NCI-H748 (cell line): Measurements from ENCODE around the gene NOC2L.
A peak's percentile ranks its signal among the peaks of the same experiment; 100 is the strongest.
"Not testable (repeated sequence)": the region's sequence is repeated elsewhere in the genome, so short reads cannot be mapped to it uniquely, and the experiment has no call there.

ENCODE experiments used
- DNase-seq: peaks from one replicate; lab custom pipeline; 2025; ENCODE audit not compliant: unreplicated experiment; lab: John Stamatoyannopoulos, UW

Gene NOC2L

DNA sequence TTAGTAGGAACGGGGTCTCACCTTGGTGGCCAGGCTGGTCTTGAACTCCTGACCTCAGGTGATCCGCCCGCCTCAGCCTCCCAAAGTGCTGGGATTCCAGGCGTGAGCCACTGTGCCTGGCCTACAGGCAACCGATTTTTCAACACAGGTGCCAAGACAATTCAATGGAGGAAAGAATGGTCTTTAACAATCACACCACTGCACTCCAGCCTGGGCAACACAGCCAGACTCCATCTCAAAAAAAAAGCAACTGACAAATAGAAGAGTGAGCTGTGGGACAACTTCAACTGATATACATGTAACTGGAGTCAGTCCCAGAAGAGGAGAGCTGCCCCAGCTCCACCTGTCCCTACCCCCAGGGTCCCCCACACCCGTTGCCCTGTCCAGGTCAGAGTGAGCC is 35.5 kb upstream of the NOC2L start:
- DNase-seq: not testable (repeated sequence)

DNA sequence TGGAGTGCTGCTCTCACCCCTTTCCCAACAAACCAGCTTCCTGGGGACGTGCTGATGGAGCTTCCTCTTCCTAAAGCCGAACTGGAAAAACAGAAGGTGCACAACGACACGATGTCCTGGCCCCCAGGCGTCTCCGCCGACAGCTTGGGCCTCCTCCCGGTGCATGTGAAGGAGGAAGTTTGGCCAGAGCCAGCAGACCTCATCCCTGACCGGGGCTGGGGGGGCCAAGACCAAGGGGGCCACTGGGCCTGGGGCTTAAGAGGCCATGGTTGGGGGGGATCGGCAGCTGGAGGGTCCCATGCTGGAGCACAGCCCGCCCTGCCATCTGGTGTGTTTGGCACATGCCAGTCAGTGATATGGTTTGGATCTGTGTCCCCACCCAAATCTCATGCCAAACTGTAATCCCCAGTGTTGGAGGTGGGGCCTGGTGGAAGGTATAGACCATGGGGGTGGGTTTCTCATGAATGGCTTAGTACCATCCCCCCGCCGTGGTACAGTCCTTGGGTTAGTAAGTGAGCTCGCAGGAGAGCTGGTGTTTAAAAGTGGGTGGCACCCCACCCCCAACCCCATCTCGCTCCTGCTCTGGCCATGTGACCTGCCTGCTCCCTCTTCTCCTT is 34.4 kb upstream of the NOC2L start:
- no peak for DNase-seq

DNA sequence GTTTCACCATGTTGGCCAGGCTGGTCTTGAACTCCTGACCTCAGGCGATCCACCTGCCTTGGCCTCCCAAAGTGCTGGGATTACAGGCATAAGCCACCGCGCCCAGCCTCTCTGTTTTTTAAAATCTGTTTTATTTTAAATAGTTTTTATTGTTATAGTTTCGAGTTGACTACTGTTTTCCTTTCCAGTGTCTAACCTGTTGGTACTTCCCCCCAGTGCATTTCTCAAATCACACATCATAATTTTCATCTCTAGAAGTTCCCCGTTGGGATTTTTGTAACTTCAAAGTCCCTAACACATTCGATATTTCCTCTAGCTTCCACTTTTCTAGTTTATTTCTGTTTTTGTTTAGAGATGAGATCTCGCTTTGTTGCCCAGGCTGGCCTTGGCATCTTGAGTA is 33.3 kb upstream of the NOC2L start:
- DNase-seq: no peak

DNA sequence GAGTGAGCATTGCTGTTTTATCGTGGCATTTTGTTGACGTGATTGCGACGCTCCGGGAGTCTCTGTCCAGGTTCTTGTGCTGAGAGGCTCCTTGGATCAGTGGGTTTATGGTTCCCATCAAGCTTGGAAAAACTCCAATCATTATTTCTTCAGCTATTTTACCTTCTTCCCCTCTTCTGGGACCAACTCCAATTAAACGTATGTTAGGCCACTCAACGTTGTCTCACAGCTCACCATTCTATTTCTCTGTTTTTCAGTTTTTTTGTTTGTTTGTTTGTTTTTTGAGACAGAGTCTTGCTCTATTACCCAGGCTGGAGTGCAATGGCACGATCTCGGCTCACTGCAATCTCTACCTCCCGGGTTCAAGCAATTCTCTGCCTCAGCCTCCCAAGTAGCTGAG is 32.8 kb upstream of the NOC2L start:
- DNase-seq: no peak

DNA sequence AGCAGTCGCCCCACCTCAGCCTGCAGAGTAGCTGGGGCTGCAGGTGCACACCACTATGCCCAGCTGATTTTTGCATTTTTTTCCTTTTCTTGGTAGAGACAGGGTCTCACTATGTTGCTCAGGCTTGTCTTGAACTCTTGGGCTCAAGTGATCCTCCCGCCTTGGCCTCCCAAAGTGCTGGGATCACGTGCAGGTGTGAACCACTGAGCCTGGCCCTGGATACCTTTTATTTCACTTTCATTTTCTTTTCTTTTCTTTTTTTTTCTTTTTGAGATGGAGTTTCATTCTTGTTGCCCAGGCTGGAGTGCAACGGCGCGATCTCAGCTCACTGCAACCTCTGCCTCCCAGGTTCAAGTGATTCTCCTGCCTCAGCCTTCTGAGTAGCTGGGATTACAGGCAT is 32.2 kb upstream of the NOC2L start:
- DNase-seq: not testable (repeated sequence)

DNA sequence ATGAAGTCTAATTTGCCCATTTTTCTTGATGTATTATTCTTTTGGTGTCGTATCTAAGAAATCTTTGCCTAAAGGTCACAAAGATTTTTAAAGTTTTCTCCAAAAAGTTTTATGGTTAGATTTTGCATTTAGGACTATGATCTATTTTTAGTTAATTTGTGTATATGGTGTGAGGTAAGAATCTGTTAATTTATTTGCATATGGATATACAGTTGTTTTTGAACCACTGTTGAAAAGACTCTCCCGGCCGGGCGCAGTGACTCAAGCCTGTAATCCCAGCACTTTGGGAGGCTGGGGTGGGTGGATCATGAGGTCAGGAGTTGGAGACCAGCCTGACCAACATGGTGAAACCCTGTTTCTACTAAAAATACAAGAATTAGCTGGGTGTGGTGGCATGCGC is 29.0 kb upstream of the NOC2L start:
- not testable (repeated sequence) for DNase-seq

DNA sequence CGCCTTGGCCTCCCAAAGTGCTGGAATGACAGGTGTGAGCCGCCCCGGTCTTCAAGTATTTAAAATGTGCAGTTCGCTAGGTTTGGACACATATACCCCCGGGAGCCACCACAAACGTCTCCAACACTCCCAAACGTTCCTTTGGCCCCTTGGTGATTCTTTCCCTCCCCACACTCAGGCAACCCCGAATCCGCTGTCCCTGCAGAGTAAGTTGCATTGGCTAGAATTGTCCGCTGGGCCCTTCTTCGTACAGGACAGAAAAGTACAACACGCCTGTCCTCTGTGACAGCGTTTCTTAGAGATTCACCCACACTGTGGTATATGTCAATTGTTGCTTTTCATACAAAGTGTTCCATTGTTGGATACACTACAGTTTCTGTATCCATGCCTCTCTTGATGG is 26.1 kb upstream of the NOC2L start:
- DNase-seq: no peak

DNA sequence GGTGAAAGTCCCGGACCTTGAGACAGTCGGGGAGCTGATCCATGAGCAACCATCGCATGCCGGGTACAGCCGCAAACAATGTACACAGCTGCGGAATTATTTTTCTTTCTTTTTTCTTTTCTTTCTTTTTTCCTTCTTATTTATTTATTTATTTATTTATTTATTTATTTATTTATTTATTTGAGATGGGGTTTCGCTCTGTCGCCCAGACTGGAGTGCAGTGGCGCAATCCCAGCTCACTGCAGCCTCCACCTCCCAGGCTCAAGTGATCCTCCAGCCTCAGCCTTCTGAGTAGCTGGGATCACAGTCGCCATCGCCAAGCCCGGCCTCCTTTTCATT is 25.4 kb upstream of the NOC2L start:
- DNase-seq: no peak

GRCh38 chr1:983798-984475 is 24.9 kb upstream of the NOC2L start:
- peak; percentile 13 for DNase-seq

GRCh38 chr1:982765-983436 is 23.8 kb upstream of the NOC2L start:
- DNase-seq: no peak

- DNase-seq: no peak
These were observed 23.0 kb upstream of the NOC2L start, which contains the start of gene PERM1 for GRCh38 chr1:981955-982558. TSS of gene PERM1 (minus strand) at chr1:982093. CDS start at chr1:981029, 1,064 bp downstream.

DNA sequence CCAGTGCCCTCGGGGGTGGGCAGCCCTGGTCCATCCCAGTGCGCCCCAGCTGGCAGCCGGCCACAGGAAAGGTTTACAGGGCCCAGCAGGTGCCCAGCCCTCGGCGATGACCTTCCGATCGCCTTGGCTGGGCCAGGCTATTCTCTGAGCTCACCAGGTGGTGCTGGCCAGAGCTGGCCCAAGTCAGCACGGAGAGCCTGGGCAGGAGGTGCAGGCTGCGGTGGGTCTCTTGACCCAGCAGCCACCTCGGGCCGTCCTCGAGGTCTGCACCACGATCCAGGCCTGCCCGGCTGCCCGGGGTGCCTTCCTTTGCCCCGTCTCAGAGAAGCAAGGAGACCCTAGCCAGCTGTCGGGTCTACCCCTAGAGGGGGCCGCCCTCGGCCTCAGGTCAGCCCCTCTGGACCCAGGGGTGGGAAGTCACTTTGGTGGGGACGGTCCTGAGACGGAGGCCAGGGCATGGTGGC is 22.5 kb upstream of the NOC2L start:
- no peak for DNase-seq

DNA sequence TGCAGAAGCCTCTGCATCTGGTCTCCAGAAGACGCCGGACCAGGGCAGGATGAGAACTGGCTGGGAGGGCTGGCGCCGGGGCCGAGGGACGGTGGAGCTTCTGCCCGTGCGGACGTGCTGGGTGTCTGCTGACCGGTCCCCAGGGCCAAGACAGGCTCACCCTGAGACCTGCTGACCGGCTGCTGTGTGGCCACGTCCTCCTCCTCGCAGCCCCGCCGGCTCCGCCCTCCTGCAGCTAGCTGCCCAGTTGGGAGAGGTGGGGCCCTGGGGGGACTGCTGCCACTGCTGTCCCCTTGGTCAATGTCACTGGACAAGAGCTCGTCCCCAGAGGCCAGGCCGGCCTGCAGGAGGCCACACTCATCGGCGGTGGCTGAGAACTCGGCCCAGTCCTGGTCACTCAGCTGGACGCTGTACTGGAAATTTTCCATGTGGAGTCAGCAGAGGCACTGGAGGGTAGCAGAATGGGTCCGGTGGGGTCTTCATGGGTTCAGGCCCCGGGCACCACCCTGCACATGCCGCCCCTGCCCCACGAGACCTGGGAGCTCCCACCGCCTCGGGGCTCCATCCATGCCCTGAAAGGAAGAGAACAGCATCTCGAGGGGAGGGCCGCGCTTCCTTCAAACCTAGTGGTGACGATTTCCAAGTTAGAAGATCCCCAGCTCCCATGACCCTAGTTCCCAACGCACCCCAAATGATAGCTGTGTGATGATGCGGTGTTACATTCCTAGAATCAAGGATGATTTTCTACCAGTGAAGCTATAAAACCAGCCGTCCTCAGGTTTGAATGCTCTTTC is 21.7 kb upstream of the NOC2L start:
- DNase-seq: no peak

DNA sequence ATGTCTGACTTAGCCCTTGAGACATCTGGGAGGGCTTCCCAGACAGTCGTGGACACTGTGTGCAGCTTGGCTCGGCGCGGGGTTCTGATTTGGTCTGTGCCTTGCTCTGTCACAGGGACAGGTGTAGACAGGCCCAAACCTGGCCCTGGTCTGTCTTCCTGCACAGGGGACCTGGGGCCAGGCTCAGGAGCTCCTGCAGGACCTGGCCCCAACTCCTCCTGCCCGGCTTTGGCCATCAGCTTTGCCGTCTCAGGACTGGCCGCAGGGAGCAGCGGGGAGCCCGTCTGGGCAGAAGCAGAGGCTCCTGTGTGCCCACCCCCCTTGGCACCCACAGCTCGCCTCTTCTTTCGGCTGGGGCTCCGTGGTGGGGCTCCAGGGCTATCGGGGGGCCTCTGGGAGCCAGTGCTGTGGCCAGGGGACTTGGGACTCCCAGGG is 21.1 kb upstream of the NOC2L start:
- DNase-seq: no peak

DNA sequence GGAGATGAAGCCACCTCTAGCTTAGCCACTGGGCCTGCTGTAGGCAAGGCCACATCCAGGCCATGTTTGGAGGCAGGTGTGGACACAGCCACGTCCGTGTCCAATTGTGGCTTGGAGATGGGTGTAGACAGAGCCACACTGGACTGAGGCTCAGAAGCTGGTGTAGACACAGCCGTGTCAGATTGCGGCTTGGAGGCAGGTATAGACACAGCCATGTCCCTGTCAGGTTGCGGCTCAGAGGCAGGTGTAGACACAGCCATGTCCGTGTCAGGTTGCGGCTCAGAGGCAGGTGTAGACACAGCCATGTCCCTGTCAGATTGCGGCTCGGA is 20.7 kb upstream of the NOC2L start:
- peak; percentile 14 for DNase-seq

DNA sequence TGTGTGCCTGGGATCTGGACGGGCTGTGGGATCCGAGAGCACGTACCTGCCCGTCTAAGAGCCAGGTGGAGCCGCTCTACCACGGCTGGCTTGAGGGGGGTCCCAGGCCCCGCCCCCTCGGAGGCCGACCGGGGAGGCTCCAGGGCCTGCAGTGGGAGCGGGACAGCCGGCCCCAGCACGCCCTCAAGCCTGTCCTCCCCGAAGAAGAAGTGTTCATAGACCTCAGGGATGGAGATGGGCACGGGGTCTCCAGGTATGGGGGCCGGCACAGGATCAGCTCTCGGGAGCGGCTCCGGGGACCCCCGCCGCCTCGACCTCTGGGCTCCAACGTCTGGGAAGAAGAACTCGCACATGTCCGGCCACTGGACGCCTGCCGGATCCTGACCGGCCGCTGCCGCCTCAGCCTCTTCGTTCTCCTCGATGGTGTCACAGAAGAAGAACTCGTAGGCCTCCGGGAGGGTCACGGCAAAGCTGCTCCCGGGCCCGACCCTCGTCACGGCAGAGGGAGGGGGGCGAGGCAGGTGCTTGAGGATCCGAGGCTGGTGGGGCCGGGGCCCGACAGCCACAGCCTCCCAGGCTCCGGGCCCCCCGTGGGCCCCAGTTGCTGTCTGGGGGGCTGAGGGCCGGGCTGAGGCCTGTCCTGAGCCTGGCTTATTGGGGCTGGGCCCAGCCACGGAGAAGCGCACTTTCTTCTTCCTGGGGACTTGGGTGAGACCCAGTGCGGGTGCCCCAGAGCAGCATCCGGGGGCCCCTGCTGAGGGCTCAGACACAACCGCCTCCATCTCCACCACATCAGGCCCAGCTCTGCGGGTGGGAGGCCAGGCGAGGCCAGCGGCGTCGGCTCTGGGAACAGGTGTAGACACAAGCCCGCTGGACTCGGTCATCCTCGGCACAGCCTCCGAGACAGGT is 20.0 kb upstream of the NOC2L start:
- no peak for DNase-seq

DNA sequence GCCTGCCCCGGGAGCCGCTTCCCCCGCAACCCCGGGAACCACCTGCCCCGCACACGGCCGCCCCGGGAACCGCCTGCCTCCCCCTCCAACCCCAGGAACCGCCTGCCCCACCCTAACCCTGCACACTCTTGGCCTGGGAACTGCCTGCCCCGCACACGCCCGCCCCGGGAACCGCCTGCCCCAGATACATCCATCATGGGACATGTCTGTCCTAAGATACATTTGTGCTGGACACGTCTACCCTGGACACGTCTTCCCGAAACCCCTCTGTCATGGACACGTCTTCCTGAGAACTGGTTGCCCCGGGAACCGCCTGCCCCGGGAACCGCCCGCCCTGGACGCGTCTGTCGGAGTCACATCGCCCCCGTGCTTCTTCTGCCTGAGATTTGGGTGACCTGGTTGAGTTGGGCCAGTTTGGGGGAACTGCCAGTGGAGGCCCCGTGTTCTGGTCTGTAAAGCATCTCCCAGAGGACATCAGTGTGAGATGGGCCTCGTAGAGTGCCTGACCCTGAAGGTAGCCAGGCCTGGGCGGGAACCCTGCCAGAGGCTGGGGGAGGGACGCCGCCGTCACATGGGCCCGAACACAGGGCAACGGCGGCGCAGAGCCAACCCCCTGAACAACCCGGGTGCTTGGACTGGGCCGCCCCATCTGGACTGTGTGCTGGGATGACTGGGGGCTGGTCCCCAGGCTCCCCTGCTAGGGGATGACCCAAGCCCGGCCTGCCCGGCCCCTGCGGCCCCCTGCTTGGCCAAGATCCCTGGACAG is 19.2 kb upstream of the NOC2L start:
- DNase-seq: peak; percentile 24

- not testable (repeated sequence) for DNase-seq
These were observed 17.7 kb upstream of the NOC2L start for GRCh38 chr1:976791-977190.

GRCh38 chr1:975896-976683 is 17.0 kb upstream of the NOC2L start:
- DNase-seq: peak; percentile 77
